Breast epithelium (tissue), 4 donors: ENCODE measurements around the gene RNU1-4. TPM values are rescaled to one million over a fixed set of nuclear protein-coding genes. Genes with fewer than 3 reads are reported as not detected.
"Not testable (repeated sequence)": the region's sequence is repeated elsewhere in the genome, so short reads cannot be mapped to it uniquely, and the experiment has no call there.

Experiments used
- DNase-seq, 2 donors: peaks; one replicate each; pipeline ENCODE4 v3.0.0-alpha.2; 2019; ENCODE audit warnings: low spot score in 2 of 2
- H3K27ac ChIP-seq, 2 donors: fragments of 200-600 bp; sonication (generic) in 1 of 2; one replicate each; pipeline ENCODE4 v1.5.1; 2016 to 2019; ENCODE audit warnings: mild to moderate bottlenecking in 1 of 2
- H3K27me3 ChIP-seq, 2 donors: fragments of 200-600 bp; sonication (generic) in 1 of 2; one replicate each; pipeline versions ENCODE4 v1.5.1 to v1.6.0; 2017 to 2019; ENCODE audit warnings: control low read depth in 1 of 2, mild to moderate bottlenecking in 1 of 2
- H3K36me3 ChIP-seq: fragments of 200-600 bp; one replicate; pipeline ENCODE4 v1.5.1; 2019
- H3K4me1 ChIP-seq, 2 donors: fragments of 200-600 bp; sonication (generic); one replicate each; pipeline ENCODE4 v1.5.1; 2016 to 2019; ENCODE audit warnings: control low read depth in 1 of 2
- H3K4me3 ChIP-seq, 3 donors: fragments of 200-600 bp; sonication (generic); 1 replicate in 2 of 3; 2 replicates in 1 of 3; pipeline ENCODE4 v1.5.1; 2016 to 2019; ENCODE audit warnings: mild to moderate bottlenecking in 3 of 3, moderate library complexity in 2 of 3
- H3K9me3 ChIP-seq, 2 donors: fragments of 200-600 bp; sonication (generic) in 1 of 2; one replicate each; pipeline ENCODE4 v1.5.1; 2016 to 2019; ENCODE audit warnings: control low read depth in 1 of 2
- intact Hi-C: fragments of 100-400 bp; cut with DNase I; formaldehyde crosslinking; loops from one replicate; pipeline ENCODE4 v1.15.1; 2023; ENCODE audit warnings: low total_unique reads
- total RNA-seq, 3 donors: library from RNA; depleted of rRNA; stranded (reverse); fragments of >200 nt; gene quantifications; one replicate each; pipeline ENCODE4 v1.1.0, GENCODE V29; 2016

Gene RNU1-4
- total RNA-seq = under 1 TPM; under 0.01 TPM

GRCh38 chr1:16740047-16740964, at the start of gene RNU1-4:
Gene RNU1-4 (plus strand): TSS chr1:16740516.
- H3K36me3 ChIP-seq, intact Hi-C loops, DNase-seq, H3K9me3 ChIP-seq, H3K4me1 ChIP-seq, H3K4me3 ChIP-seq, H3K27me3 ChIP-seq, H3K27ac ChIP-seq: not testable (repeated sequence)

DNA sequence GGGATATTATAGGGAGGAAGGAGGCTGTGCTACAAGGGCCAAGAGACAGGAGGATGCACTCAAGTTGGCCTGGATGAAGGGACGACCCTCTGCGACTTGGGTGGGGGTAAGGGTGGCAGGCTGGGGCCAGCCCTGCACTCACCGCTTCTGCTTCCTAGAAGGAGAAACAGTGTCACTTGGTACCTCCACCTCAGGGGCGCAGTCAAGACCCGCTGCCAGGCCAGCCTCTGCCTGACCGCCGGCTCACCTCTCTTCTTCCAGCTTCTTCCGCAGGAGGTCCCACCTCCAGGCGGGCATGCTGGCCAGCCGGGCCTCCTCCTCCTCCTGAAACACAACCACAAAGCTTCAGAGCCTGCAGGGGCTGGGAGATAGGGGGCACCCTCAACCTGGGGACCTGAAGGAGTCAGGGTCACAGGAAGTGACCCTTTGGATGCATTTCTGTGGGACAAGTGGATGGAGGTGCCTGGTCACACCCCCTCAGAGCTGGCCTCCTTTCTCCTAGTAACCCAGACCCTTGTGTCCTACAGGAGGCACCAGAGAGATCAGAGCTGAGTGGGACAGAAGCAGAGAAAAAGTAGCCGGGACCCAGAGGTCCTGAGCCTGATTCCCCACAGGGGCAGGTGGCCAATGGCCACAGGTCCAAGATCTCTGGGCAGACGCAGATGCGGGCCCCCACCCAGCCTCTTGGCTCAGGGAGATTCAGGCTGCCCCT, 49.2 kb upstream of the RNU1-4 start:
- intact Hi-C loops, H3K27ac ChIP-seq, H3K27me3 ChIP-seq, H3K36me3 ChIP-seq, H3K9me3 ChIP-seq, H3K4me3 ChIP-seq, DNase-seq, H3K4me1 ChIP-seq: not testable (repeated sequence)

- H3K9me3 ChIP-seq, H3K27ac ChIP-seq, H3K27me3 ChIP-seq, DNase-seq, H3K4me3 ChIP-seq, H3K4me1 ChIP-seq, H3K36me3 ChIP-seq, intact Hi-C loops: not testable (repeated sequence)
Observed at GRCh38 chr1:16692283-16692682, 48.0 kb upstream of the RNU1-4 start.

DNA sequence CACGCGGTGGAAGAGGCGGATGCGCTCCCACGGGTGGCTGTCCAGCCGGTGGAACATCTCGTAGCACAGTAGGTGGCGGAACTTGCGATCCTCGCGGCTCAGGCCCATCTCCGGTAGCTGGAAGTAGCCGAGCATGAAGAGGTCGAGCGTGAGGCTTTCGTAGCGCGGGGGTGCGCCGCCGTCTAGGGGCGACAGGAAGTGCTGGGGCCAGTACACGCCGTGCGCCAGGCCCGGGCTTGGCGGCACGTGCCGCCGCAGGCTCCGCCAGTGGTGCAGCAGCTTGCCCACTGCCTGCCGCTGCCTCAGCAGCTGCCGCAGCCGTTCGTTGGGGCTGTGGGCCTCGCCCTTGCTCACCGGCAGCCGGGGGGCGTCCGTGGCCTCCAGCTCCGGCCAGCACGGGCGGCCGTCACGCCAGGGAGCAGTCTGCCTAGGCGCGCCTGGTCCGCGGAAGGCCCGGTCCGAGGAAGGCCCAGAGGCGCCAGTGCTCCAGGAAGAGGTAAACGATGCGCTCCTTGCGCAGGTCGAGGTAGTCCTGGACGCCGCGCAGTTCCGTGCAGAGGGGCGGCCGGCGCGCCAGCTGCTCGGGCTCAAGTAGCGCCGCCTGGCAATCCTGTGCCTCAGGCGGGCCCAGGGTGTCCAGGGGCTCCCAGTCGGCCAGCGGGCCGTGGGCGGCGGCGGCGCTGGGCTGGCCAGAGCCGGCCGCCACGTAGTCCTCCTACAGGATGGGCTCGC, 47.4 kb upstream of the RNU1-4 start:
- H3K4me1 ChIP-seq, intact Hi-C loops, H3K27me3 ChIP-seq, H3K36me3 ChIP-seq, H3K27ac ChIP-seq, H3K9me3 ChIP-seq, H3K4me3 ChIP-seq, DNase-seq: not testable (repeated sequence)

- H3K27me3 ChIP-seq, H3K27ac ChIP-seq, DNase-seq, H3K36me3 ChIP-seq, H3K4me1 ChIP-seq, intact Hi-C loops, H3K9me3 ChIP-seq: not testable (repeated sequence)
- H3K4me3 ChIP-seq = peak overlapping the region in 1 of 3 donors; percentile 46
Observed at GRCh38 chr1:16693449-16694307, 46.6 kb upstream of the RNU1-4 start.

DNA sequence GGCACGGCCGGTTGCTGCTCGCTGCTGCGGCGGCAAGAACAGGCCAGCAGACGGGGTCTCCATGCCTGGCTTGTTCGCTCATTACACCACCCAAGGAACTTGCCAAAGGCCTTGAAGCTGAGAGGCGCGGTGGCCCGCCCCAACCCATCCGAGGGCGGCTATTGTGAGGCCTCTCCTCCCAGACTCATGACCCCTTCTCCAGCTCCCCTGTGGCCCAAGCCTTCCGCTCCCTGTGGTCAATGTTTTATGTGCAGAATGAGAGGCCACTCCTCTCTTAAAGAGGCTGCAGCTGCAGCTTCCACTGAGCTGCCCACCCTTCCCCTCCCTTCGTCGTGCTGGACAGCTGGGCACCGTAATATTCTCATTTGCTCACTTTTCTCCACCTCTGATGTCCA, 46.0 kb upstream of the RNU1-4 start:
- intact Hi-C loops, H3K9me3 ChIP-seq: not testable (repeated sequence)

DNA sequence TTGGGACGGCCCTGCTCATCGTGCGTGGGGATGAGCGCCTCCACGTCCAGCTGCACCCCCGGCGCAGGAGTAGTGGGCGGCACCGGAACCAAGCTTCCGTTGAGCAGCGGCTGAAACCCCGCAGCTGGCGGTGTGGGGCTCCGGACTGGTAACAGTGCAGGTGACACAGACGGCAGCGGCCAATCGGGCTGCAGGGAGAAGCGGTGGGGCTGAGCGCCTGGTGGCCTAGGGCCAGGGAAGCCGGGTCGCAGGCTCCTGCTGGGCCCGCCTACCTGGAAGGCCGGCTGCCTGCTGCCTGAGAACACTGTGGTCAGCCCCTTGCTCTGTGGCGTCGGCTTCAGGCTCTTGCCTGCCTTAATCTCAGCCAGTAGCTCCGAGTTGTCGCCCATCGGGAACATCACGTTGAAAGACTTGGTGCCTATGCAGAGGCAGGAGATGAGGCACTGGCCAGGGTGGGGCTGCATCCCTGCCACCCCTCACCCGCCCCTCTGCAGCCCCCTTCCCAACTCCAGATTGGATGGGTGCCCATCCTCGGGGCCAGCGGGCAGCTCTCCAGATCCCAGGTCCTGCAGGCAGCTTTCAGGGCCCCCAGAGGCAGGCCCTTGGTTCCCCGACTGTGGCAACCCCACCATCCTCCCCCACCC, 43.7 kb upstream of the RNU1-4 start:
- DNase-seq, H3K36me3 ChIP-seq, H3K9me3 ChIP-seq, H3K27me3 ChIP-seq, H3K4me3 ChIP-seq, H3K4me1 ChIP-seq, H3K27ac ChIP-seq, intact Hi-C loops: not testable (repeated sequence)

More for the DNA sequence above, 46.0 kb upstream of the RNU1-4 start:
- not testable (repeated sequence) for H3K4me1 ChIP-seq, H3K36me3 ChIP-seq, H3K27me3 ChIP-seq, H3K4me3 ChIP-seq, DNase-seq, H3K27ac ChIP-seq

DNA sequence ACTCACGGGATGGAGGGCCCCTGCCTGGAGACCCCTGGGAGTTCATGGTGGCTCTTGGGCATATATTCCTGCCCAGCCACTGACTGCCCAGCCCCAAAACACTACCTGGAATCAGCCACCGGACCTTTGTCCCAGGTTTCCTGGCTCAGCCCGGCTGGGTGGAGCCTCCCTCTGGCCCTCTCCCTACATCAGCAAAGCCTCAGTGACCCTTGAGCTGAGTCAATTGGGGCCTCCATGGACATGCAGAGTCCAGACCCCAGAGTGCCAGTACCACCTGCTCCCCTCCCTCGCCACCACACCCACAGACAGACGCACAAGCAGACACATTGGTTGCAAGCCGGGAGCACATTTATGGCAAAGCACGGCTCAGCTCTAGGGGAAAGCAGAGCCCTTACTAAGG, 43.2 kb upstream of the RNU1-4 start:
- H3K4me1 ChIP-seq, DNase-seq, H3K9me3 ChIP-seq, intact Hi-C loops, H3K36me3 ChIP-seq, H3K27ac ChIP-seq, H3K4me3 ChIP-seq, H3K27me3 ChIP-seq: not testable (repeated sequence)

GRCh38 chr1:16699440-16699839, 40.9 kb upstream of the RNU1-4 start:
- DNase-seq, H3K4me3 ChIP-seq, H3K27me3 ChIP-seq, intact Hi-C loops, H3K27ac ChIP-seq, H3K9me3 ChIP-seq, H3K4me1 ChIP-seq, H3K36me3 ChIP-seq: not testable (repeated sequence)

GRCh38 chr1:16700138-16700895, 40.0 kb upstream of the RNU1-4 start:
- H3K27ac ChIP-seq, DNase-seq, H3K27me3 ChIP-seq, intact Hi-C loops, H3K9me3 ChIP-seq, H3K4me1 ChIP-seq, H3K36me3 ChIP-seq, H3K4me3 ChIP-seq: not testable (repeated sequence)

- not testable (repeated sequence) for DNase-seq
Observed at GRCh38 chr1:16701189-16701588, 39.1 kb upstream of the RNU1-4 start.

More at GRCh38 chr1:16701189-16701588, 39.1 kb upstream of the RNU1-4 start:
- H3K36me3 ChIP-seq, H3K27ac ChIP-seq, H3K4me1 ChIP-seq, intact Hi-C loops, H3K9me3 ChIP-seq, H3K27me3 ChIP-seq, H3K4me3 ChIP-seq: not testable (repeated sequence)
